NCI-H2196 (cell line): ENCODE results near the gene DPH2.

Experiments used
- DNase-seq: peaks from one replicate; lab custom pipeline; 2025; ENCODE audit not compliant: unreplicated experiment; lab: John Stamatoyannopoulos, UW

The DPH2 gene

DNA sequence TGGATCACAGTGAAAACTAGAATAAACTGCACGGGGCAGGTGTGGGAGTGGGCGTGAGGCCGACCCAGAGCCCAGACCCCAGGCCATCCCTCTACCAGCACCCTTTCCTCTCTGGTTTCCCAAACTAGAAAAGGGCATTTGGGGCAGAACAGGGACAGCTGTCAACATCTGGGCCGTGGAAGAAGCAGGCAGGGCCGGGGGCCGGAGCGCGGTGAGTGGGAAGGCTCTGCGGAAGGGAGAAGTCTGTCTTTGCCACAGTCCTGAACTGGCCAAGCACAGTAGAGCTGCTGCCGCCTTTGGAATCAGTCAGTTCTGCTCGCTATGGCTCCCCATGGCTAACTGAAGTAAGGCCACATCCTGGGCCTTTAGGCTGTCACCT is 28.2 kb downstream of the DPH2 start:
- no peak for DNase-seq

DNA sequence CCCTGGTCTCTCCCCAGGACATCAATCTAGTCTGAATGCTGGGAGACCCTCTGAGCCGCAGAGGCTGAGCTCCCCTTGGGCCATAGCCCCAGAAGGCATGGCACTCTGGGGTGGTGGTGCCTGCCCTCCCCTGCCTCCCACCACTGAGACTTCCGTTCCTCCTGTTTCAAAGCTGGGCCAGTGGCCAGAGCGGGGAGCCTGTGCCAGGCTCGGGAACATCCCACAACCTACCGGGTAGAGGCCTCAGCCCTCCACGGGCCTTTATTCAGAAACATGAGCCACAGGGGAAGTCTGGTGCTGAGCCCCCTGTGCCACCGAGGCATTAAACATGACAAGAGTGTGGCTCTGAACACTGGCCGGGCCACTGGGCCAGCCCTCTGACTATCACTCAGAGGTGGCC is 29.6 kb downstream of the DPH2 start:
- no peak for DNase-seq

GRCh38 chr1:44000122-44000665 is 30.4 kb downstream of the DPH2 start:
- DNase-seq: no peak

- DNase-seq: no peak
These were observed 32.4 kb downstream of the DPH2 start for GRCh38 chr1:44002165-44002564.

GRCh38 chr1:44002606-44003157 is 32.9 kb downstream of the DPH2 start:
- no peak for DNase-seq

- no peak for DNase-seq
These were observed 38.4 kb downstream of the DPH2 start for GRCh38 chr1:44008259-44008658.

- DNase-seq: no peak
These were observed 41.2 kb downstream of the DPH2 start for GRCh38 chr1:44010935-44011471.

DNA sequence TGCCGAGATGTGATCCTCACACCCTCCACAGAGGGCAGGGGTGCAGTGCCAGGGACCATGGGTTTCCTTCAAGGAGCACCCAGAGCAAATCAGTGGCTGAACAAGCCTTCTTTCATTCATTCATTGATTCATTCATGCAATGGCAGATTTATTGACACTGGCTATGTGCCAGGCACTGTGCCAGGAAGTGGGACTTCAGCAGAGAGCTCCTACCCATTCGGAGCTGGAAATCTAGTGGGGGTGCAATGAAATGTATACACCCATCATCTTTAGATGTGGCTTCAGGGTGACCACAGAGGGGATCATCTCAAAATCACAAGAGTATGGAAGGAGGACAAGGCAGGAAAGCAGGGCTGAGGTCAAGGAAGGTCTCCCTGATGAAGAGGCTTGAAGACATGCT is 42.6 kb downstream of the DPH2 start:
- peak; percentile 7 for DNase-seq

DNA sequence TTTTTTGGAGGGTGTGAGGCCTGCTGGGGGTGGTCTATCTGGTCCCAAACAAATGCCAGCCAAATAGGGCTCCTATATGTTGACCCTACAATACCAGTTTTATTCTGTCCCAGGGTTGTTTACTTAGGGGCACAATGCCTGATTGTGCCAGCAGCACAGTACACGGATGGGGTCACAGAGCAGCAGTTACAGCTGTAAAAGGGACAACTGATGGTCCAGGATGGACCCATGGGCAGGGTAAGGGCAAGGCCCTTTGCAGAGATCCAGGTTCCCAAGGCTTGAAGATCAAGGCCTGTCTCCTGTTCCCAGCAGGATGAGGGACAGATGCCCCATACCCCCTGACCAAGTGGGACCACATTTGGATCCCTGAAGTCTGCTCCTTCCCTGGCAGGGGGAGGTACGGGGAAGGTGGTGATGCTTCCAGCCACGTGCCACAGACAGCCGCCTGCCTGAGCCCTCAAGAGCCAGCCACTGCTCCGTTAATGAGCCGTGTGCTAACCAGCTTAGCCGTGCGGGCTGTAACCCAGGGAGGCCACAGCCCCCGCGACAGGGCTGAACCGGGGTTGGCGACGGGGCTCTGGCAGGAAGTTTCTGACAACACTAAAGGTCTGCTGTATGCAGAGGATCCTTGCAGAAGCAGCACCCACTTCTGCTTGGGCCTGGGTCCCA is 43.3 kb downstream of the DPH2 start:
- DNase-seq: no peak

GRCh38 chr1:44013949-44014348 is 44.1 kb downstream of the DPH2 start:
- DNase-seq: no peak

- no peak for DNase-seq
These were observed 44.7 kb downstream of the DPH2 start for GRCh38 chr1:44014365-44015104.

DNA sequence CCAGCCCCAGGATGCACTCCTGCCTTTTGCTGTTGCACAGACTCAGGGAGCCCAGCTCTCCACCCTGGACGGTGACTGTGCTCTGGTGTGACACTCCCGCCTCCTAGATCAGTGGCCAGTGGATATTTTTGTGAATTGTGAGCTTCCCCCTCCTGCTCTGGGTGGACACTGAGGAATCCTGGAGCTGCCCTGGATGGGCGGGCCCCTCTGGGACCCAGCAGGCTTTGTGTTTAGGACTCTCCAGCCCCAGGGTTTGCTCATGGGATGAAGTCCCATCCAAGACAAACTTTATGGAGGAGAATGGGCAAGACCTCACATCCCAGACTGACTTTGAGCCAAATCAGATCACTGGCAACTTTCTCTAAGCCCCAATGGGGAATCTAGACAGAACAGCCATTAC is 45.4 kb downstream of the DPH2 start:
- no peak for DNase-seq

GRCh38 chr1:44016041-44016889 is 46.5 kb downstream of the DPH2 start:
- DNase-seq: no peak

DNA sequence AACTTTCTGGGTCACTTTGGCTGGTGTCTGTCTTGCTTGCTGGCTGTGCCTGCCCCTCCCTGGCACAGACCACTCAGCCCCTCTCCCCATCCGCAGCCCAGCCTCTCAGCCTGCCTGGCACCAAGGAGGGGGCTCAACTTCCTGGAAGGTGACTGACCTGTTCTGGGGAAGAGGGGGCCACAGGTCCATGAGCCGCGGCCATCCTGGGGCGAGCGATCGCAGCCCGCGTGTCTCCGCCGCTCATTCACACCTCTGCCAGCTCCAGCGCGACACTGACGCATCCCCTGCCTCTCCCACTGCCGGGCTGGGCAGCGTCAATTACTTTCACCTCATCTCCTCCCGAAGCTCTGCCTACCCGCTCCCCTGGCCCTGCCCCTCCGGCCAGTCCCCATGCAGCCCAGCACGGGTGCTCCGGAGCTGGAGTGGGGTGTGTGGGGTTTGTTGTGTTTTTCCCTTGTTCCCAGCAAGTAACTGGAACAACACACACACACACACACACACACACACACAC is 47.1 kb downstream of the DPH2 start:
- DNase-seq: no peak

- DNase-seq: no peak
These were observed 49.7 kb downstream of the DPH2 start for GRCh38 chr1:44019466-44019948.

DNA sequence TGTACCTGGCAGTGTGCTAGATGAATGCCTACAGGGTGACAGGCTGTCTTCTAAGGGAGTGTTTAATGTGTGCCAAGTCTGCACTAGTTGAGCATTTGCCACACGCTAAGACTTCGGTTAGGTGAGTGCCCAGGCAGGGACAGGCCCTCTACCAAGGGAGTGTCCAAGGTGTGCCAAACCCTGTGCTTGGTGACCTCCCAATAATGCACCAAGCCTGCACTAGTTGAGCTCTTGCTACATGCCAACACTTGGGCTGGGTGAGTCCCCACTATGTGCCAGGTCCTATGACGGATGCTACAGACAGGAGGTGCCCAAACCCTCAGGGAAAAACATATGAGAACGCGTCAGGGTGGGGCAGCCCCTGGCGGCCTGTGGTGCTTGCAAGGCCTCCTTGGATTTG is 50.7 kb downstream of the DPH2 start:
- DNase-seq: no peak

- DNase-seq: no peak
These were observed 51.3 kb downstream of the DPH2 start for GRCh38 chr1:44021156-44021555.

DNA sequence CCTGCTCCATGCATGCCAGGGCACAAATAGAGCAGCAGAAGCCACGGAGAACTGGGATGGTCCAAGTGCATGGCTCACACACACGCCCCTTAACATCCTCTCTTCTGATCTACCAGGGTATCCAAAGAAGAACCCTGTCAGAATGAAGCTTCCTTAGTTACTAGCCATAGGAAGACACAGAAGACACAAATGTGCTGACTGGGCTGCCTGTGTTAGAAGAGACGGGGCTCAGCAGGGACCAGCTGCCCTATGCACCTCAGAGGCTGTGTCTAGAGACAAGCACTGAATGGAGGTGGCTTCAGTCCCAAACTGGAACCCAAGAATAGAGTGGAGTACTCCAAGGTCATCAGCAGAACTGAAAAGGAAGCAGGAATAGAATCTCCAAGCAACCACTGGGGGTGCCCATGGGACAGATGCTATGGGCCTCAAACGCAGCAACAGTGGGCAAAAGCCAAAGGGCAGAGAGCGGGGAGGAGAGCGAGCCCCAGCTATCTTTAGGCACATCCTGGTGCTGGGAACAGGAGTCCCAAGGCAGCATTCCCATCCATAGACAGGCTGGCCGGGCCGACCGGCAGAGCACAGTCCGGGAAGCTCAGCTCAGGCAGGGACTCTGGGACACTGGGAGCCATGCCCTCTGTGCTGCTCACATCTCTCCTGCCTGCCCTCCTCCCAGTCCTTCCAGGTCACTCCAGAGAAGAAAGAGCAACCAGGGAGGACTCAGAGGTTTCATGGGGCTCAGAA is 51.9 kb downstream of the DPH2 start:
- no peak for DNase-seq
